ENCODE measurements around the gene ACIN1. TPM values are rescaled to one million over a fixed set of nuclear protein-coding genes. Genes with fewer than 3 reads are reported as not detected.

ACIN1 gene
- total and polyA plus RNA-seq, 2 donors (not counting 1 experiment from before 2014, with no cell fraction given) = 75.1 to 94.0 TPM

- Histone ChIP-seq H3K36me3 (ENCODE audit: control insufficient read depth, insufficient read depth, low read length) (no peaks in the 10 kb centered on the region), H4K20me1 (ENCODE audit: control insufficient read depth, extremely low read depth, insufficient read depth, low read length) (no peaks in the 10 kb centered on the region), H3K9ac (ENCODE audit: insufficient read depth, low read length) (no peak overlapping the region), H2AFZ (ENCODE audit: low read length) (no peak overlapping the region), H3K4me3 (replicated peaks in 1 of 4; ENCODE audit: control extremely low read depth in 1 of 4, insufficient read depth in 1 of 4, low read depth in 3 of 4, low read length in 4 of 4) (no peak overlapping the region), H3K4me2 (ENCODE audit: extremely low read depth, insufficient read depth, low read length) (no peak overlapping the region), H3K27me3 (ENCODE audit: control insufficient read depth, insufficient read depth, low read length) (no peaks in the 10 kb centered on the region), H3K9me3 (ENCODE audit: control insufficient read depth, insufficient read depth, low read depth, low read length) (no peaks in the 10 kb centered on the region), H3K79me2 (ENCODE audit: control insufficient read depth, insufficient read depth, low read length) (no peaks in the 10 kb centered on the region), H3K4me1 (ENCODE audit: control insufficient read depth, extremely low read depth, insufficient read depth, low read length) (peaks cover 10% of the 10 kb centered on the region), H3K27ac (ENCODE audit: insufficient read depth, low read length) (no peak overlapping the region)
- TF ChIP-seq EZH2 (IDR thresholded peaks at IDR 0.05; ENCODE audit: low read length, missing control alignments) (no peak), CTCF (conservative IDR thresholded peaks at IDR 0.05 in 1 of 2, IDR thresholded peaks at IDR 0.05 in 1 of 2; ENCODE audit: low read depth in 1 of 2, low read length in 2 of 2) (no peak)
- no peak for DNase-seq (ENCODE audit: low read depth in 2 of 2)
Measured at GRCh38 chr14:23119363-23120327, 24.7 kb upstream of the ACIN1 start.

- Histone ChIP-seq H3K9ac (ENCODE audit: insufficient read depth, low read length) (no peak within 1 kb of the TSS), H3K4me2 (ENCODE audit: extremely low read depth, insufficient read depth, low read length) (no peak within 1 kb of the TSS), H3K27me3 (ENCODE audit: control insufficient read depth, insufficient read depth, low read length) (no peaks in the 10 kb centered on the region), H2AFZ (ENCODE audit: low read length) (no peak within 1 kb of the TSS), H3K4me1 (ENCODE audit: control insufficient read depth, extremely low read depth, insufficient read depth, low read length) (peaks cover 19% of the 10 kb centered on the region), H3K9me3 (ENCODE audit: control insufficient read depth, insufficient read depth, low read depth, low read length) (no peaks in the 10 kb centered on the region), H4K20me1 (ENCODE audit: control insufficient read depth, extremely low read depth, insufficient read depth, low read length) (no peaks in the 10 kb centered on the region), H3K36me3 (ENCODE audit: control insufficient read depth, insufficient read depth, low read length) (no peaks in the 10 kb centered on the region), H3K4me3 (replicated peaks in 1 of 4; ENCODE audit: control extremely low read depth in 1 of 4, insufficient read depth in 1 of 4, low read depth in 3 of 4, low read length in 4 of 4) (no peak within 1 kb of the TSS), H3K79me2 (ENCODE audit: control insufficient read depth, insufficient read depth, low read length) (no peaks in the 10 kb centered on the region), H3K27ac (ENCODE audit: insufficient read depth, low read length) (no peak within 1 kb of the TSS)
- TF ChIP-seq CTCF (conservative IDR thresholded peaks at IDR 0.05 in 1 of 2, IDR thresholded peaks at IDR 0.05 in 1 of 2; ENCODE audit: low read depth in 1 of 2, low read length in 2 of 2) (no peak), EZH2 (IDR thresholded peaks at IDR 0.05; ENCODE audit: low read length, missing control alignments) (no peak)
- no peak for DNase-seq (ENCODE audit: low read depth in 2 of 2)
Measured at GRCh38 chr14:23118506-23119362, 23.8 kb upstream of the ACIN1 start, which contains the start of gene CEBPE. Gene CEBPE (minus strand): TSS chr14:23119255. CDS start chr14:23119091, 164 bp downstream.

All from fibroblast of lung (primary cell).